ENCODE results near the gene HLA-DQB2.

DNA sequence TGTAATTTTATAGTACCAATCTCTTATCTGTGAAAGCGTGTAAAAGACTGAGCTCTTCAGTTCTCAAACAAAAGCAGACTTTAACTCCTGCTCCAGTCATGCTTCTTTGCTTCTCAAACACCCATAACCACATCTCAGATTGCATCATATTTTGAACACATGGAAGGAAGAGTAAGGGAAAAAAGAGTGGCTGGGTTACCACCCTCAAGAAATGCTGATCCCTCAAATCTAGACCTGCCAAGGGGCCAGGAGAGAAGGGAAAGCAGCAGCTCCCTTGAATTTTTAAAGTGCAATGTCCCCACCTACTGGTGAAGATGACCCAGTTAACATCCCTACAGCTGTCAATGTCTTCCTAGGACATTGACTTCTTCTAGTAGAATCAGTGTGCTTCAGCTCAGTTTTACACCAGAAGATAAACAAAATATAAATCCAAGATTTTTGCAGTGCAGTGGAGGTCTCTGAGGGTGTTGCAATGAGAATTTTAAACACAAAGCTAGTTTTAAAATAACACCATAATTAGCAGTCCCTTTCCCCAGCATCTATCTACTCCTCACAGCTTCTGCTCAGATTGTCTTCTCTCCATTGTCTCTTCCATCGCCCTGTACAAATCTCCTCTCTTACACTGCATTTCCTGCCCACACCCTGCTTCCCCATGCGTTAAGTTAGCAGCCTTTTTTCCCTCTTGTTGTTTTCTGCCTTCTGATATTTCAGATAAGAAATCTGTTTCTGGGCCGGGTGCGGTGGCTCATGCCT, 22.6 kb upstream of the HLA-DQB2 start:
- TF ChIP-seq POLR2A (IDR thresholded peaks at IDR 0.05; ENCODE audit: low read depth, low read length) (no peak), POLR2AphosphoS5 (IDR thresholded peaks at IDR 0.05; ENCODE audit: low read depth, low read length) (no peak), TAF1 (IDR thresholded peaks at IDR 0.05; ENCODE audit: low read depth, low read length) (no peak), SPI1 (IDR thresholded peaks at IDR 0.05; ENCODE audit: low read depth, low read length) (no peak), POU2F2 (IDR thresholded peaks at IDR 0.05; ENCODE audit: low read depth, low read length) (no peak)
